ENCODE data around the gene CKS1B. TPM values are rescaled to one million over a fixed set of nuclear protein-coding genes. Genes with fewer than 3 reads are reported as not detected.

CKS1B gene
- total and polyA plus RNA-seq, 9 of the 15 experiments (the other 6 are each of a cell fraction or from before 2014, with no cell fraction given) = 215 to 1,103 (median 460) TPM

GRCh38 chr1:154961207-154962155 is 13.0 kb upstream of the CKS1B start, which contains the start of gene PYGO2 (continued):
- TF ChIP-seq, protein P1, sequence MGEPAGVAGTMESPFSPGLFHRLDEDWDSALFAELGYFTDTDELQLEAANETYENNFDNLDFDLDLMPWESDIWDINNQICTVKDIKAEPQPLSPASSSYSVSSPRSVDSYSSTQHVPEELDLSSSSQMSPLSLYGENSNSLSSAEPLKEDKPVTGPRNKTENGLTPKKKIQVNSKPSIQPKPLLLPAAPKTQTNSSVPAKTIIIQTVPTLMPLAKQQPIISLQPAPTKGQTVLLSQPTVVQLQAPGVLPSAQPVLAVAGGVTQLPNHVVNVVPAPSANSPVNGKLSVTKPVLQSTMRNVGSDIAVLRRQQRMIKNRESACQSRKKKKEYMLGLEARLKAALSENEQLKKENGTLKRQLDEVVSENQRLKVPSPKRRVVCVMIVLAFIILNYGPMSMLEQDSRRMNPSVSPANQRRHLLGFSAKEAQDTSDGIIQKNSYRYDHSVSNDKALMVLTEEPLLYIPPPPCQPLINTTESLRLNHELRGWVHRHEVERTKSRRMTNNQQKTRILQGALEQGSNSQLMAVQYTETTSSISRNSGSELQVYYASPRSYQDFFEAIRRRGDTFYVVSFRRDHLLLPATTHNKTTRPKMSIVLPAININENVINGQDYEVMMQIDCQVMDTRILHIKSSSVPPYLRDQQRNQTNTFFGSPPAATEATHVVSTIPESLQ (CRISPR knock-in tag; IDR thresholded peaks at IDR 0.05) = peak; percentile 92
- TF ChIP-seq BCOR (IDR thresholded peaks at IDR 0.05) = no peak
- no peak for TF ChIP-seq ESRRB (CRISPR knock-in tag; IDR thresholded peaks at IDR 0.05; ENCODE audit: borderline replicate concordance)
- TF ChIP-seq, protein P2, sequence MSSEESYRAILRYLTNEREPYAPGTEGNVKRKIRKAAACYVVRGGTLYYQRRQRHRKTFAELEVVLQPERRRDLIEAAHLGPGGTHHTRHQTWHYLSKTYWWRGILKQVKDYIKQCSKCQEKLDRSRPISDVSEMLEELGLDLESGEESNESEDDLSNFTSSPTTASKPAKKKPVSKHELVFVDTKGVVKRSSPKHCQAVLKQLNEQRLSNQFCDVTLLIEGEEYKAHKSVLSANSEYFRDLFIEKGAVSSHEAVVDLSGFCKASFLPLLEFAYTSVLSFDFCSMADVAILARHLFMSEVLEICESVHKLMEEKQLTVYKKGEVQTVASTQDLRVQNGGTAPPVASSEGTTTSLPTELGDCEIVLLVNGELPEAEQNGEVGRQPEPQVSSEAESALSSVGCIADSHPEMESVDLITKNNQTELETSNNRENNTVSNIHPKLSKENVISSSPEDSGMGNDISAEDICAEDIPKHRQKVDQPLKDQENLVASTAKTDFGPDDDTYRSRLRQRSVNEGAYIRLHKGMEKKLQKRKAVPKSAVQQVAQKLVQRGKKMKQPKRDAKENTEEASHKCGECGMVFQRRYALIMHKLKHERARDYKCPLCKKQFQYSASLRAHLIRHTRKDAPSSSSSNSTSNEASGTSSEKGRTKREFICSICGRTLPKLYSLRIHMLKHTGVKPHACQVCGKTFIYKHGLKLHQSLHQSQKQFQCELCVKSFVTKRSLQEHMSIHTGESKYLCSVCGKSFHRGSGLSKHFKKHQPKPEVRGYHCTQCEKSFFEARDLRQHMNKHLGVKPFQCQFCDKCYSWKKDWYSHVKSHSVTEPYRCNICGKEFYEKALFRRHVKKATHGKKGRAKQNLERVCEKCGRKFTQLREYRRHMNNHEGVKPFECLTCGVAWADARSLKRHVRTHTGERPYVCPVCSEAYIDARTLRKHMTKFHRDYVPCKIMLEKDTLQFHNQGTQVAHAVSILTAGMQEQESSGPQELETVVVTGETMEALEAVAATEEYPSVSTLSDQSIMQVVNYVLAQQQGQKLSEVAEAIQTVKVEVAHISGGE (CRISPR knock-in tag; IDR thresholded peaks at IDR 0.05) = peak in 2 of 3 experiments; percentile 21 to 78; a peak in 3 of 6 replicates
- peak; percentile 47; the same call in 1 of the 2 replicates for TF ChIP-seq LCOR (CRISPR knock-in tag; IDR thresholded peaks at IDR 0.05)
- no peak for TF ChIP-seq TCF15 (CRISPR knock-in tag; IDR thresholded peaks at IDR 0.05)
- TF ChIP-seq TCF3 (CRISPR knock-in tag; IDR thresholded peaks at IDR 0.05) = no peak
- TF ChIP-seq TAF15 (IDR thresholded peaks at IDR 0.05; ENCODE audit: low read depth, low read length) = no peak
- TF ChIP-seq PHF20 (IDR thresholded peaks at IDR 0.05; ENCODE audit: partially characterized antibody) = peak; percentile 64
- no peak for TF ChIP-seq E2F3 (CRISPR knock-in tag; IDR thresholded peaks at IDR 0.05)
- no peak for TF ChIP-seq U2AF2 (optimal IDR thresholded peaks at IDR 0.05; ENCODE audit: low read depth, low read length)
- 0 out of 2 replicates have a peak, but pooled peaks have one; percentile 32 for TF ChIP-seq ATF4 (CRISPR knock-in tag; IDR thresholded peaks at IDR 0.05)
- no peak for TF ChIP-seq NCOA6 (IDR thresholded peaks at IDR 0.05)
- TF ChIP-seq, protein P3, sequence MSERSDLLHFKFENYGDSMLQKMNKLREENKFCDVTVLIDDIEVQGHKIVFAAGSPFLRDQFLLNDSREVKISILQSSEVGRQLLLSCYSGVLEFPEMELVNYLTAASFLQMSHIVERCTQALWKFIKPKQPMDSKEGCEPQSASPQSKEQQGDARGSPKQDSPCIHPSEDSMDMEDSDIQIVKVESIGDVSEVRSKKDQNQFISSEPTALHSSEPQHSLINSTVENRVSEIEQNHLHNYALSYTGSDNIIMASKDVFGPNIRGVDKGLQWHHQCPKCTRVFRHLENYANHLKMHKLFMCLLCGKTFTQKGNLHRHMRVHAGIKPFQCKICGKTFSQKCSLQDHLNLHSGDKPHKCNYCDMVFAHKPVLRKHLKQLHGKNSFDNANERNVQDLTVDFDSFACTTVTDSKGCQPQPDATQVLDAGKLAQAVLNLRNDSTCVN (CRISPR knock-in tag; IDR thresholded peaks at IDR 0.05) = 0 out of 2 replicates have a peak, but pooled peaks have one; percentile 6
- TF ChIP-seq, protein P4, sequence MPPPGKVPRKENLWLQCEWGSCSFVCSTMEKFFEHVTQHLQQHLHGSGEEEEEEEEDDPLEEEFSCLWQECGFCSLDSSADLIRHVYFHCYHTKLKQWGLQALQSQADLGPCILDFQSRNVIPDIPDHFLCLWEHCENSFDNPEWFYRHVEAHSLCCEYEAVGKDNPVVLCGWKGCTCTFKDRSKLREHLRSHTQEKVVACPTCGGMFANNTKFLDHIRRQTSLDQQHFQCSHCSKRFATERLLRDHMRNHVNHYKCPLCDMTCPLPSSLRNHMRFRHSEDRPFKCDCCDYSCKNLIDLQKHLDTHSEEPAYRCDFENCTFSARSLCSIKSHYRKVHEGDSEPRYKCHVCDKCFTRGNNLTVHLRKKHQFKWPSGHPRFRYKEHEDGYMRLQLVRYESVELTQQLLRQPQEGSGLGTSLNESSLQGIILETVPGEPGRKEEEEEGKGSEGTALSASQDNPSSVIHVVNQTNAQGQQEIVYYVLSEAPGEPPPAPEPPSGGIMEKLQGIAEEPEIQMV (tag; conservative IDR thresholded peaks at IDR 0.05; ENCODE audit: low read depth) = no peak
- TF ChIP-seq MECOM (CRISPR knock-in tag; IDR thresholded peaks at IDR 0.05) = no peak
- TF ChIP-seq EGR1 (conservative IDR thresholded peaks at IDR 0.05) = peak; percentile 83
